Liver (tissue), 9 donors: ENCODE measurements around the gene HS3ST4. TPM values are rescaled to one million over a fixed set of nuclear protein-coding genes. Genes with fewer than 3 reads are reported as not detected.

ENCODE experiments used
- DNase-seq: peaks from one replicate; pipeline ENCODE4 v3.0.0-alpha.2; 2017; ENCODE audit warnings: low spot score
- H3K27ac ChIP-seq, 2 donors: one replicate each; pipeline ENCODE4 v1.7.0; 2013; ENCODE audit warnings: inconsistent platforms in 2 of 2, low read length in 2 of 2, control low read depth in 1 of 2, low read depth in 1 of 2, mild to moderate bottlenecking in 1 of 2
- H3K27me3 ChIP-seq, 4 donors: one replicate each; pipeline versions ENCODE4 v1.6.1 to v1.7.0; 2013; ENCODE audit warnings: low read length in 3 of 4, inconsistent platforms in 1 of 4, mild to moderate bottlenecking in 1 of 4, moderate library complexity in 1 of 4; ENCODE audit not compliant: control insufficient read depth in 4 of 4, insufficient read depth in 4 of 4
- H3K36me3 ChIP-seq, 4 donors: one replicate each; pipeline versions ENCODE4 v1.6.1 to v1.7.0; 2013; ENCODE audit warnings: low read length in 3 of 4, mild to moderate bottlenecking in 3 of 4, low read depth in 1 of 4, moderate library complexity in 1 of 4; ENCODE audit not compliant: control insufficient read depth in 4 of 4, insufficient read depth in 3 of 4
- H3K4me1 ChIP-seq, 4 donors: one replicate each; pipeline versions ENCODE4 v1.6.1 to v1.7.0; 2013; ENCODE audit warnings: low read length in 3 of 4, mild to moderate bottlenecking in 3 of 4, moderate library complexity in 1 of 4; ENCODE audit not compliant: control insufficient read depth in 4 of 4, insufficient read depth in 4 of 4
- H3K4me3 ChIP-seq, 3 donors: one replicate each; pipeline versions ENCODE4 v1.6.1 to v1.7.0; 2013; ENCODE audit warnings: low read length in 3 of 3, control low read depth in 1 of 3, low read depth in 1 of 3, mild to moderate bottlenecking in 1 of 3
- H3K9ac ChIP-seq, 2 donors: one replicate each; pipeline ENCODE4 v1.7.0; 2013; ENCODE audit warnings: low read length in 2 of 2, mild to moderate bottlenecking in 2 of 2, moderate library complexity in 2 of 2, control low read depth in 1 of 2, low read depth in 1 of 2
- H3K9me3 ChIP-seq, 4 donors: one replicate each; pipeline versions ENCODE4 v1.6.1 to v1.7.0; 2013; ENCODE audit warnings: low read length in 3 of 4; ENCODE audit not compliant: control insufficient read depth in 4 of 4
- ATF3 ChIP-seq: IDR thresholded peaks from 2 replicates; pipeline ENCODE4 v1.6.1; 2016; ENCODE audit warnings: antibody characterized with exemption
- CTCF ChIP-seq: fragments of 150-350 bp; IDR thresholded peaks from 2 replicates; pipeline ENCODE4 v1.5.1; 2017; ENCODE audit warnings: improper control_type of control experiment, low read depth, low read length; ENCODE audit not compliant: missing input control
- EGR1 ChIP-seq, 2 donors: IDR thresholded peaks; 2 replicates each; pipeline ENCODE4 v1.6.1; 2016 to 2018; ENCODE audit warnings: antibody characterized with exemption in 2 of 2, low read depth in 2 of 2
- FOXA1 ChIP-seq: IDR thresholded peaks from 2 replicates; pipeline ENCODE4 v1.6.1; 2016; ENCODE audit warnings: antibody characterized with exemption
- FOXA2 ChIP-seq: IDR thresholded peaks from 2 replicates; pipeline ENCODE4 v1.6.1; 2016; ENCODE audit warnings: antibody characterized with exemption
- GABPA ChIP-seq, 2 donors: IDR thresholded peaks in 1 of 2; conservative IDR thresholded peaks in 1 of 2; 2 replicates each; pipeline ENCODE4 v1.6.1; 2016; ENCODE audit warnings: antibody characterized with exemption in 2 of 2, mild to moderate bottlenecking in 1 of 2, moderate library complexity in 1 of 2
- HNF4A ChIP-seq, 2 donors: conservative IDR thresholded peaks; 2 replicates each; pipeline ENCODE4 v1.6.1; 2016; ENCODE audit warnings: antibody characterized with exemption in 2 of 2, mild to moderate bottlenecking in 2 of 2
- HNF4G ChIP-seq: IDR thresholded peaks from 2 replicates; pipeline ENCODE4 v1.6.1; 2016; ENCODE audit warnings: antibody characterized with exemption
- JUND ChIP-seq, 2 donors: IDR thresholded peaks; 2 replicates each; pipeline ENCODE4 v1.6.1; 2016; ENCODE audit warnings: antibody characterized with exemption in 2 of 2
- MAX ChIP-seq: IDR thresholded peaks from 2 replicates; pipeline ENCODE4 v1.6.1; 2016; ENCODE audit warnings: antibody characterized with exemption
- NR2F2 ChIP-seq: IDR thresholded peaks from 2 replicates; pipeline ENCODE4 v1.6.1; 2016; ENCODE audit warnings: antibody characterized with exemption
- RAD21 ChIP-seq, 2 donors: IDR thresholded peaks; 2 replicates each; pipeline ENCODE4 v1.6.1; 2016; ENCODE audit warnings: antibody characterized with exemption in 2 of 2, mild to moderate bottlenecking in 2 of 2
- REST ChIP-seq: IDR thresholded peaks from 2 replicates; pipeline ENCODE4 v1.6.1; 2016; ENCODE audit warnings: antibody characterized with exemption, mild to moderate bottlenecking
- RXRA ChIP-seq, 2 donors: IDR thresholded peaks; 2 replicates each; pipeline ENCODE4 v1.6.1; 2017 to 2018; ENCODE audit warnings: antibody characterized with exemption in 2 of 2, mild to moderate bottlenecking in 1 of 2
- SP1 ChIP-seq: IDR thresholded peaks from 2 replicates; pipeline ENCODE4 v1.6.1; 2018; ENCODE audit warnings: antibody characterized with exemption, mild to moderate bottlenecking
- TAF1 ChIP-seq: conservative IDR thresholded peaks from 2 replicates; pipeline ENCODE4 v1.6.1; 2016; ENCODE audit warnings: antibody characterized with exemption, mild to moderate bottlenecking
- YY1 ChIP-seq: IDR thresholded peaks from 2 replicates; pipeline ENCODE4 v1.6.1; 2016; ENCODE audit warnings: antibody characterized with exemption, mild to moderate bottlenecking
- ZBTB33 ChIP-seq: IDR thresholded peaks from 2 replicates; pipeline ENCODE4 v1.6.1; 2016; ENCODE audit warnings: antibody characterized with exemption
- WGBS: extraction: QIAGEN DNeasy Blood & Tissue Kit; methylation state at CpG from one replicate; pipeline ENCODE4 v1.1.7; 2013; 5-methylcytosine and 5-hydroxymethylcytosine counted together
- polyA plus RNA-seq, 2 donors: library from polyadenylated mRNA; stranded (reverse) in 1 of 2; unstranded in 1 of 2; fragments of 200-250 nt in 1 of 2; fragments of >200 nt in 1 of 2; fragmentation: Nextera tagmentation in 1 of 2; extraction: Ambion mirVana in 1 of 2; gene quantifications; one replicate each; pipeline versions ENCODE4 v1.2.1 to v1.2.3, GENCODE V29; 2013 to 2015
- total RNA-seq, 2 donors: library from RNA; depleted of rRNA; stranded (reverse); fragments of >200 nt; gene quantifications; one replicate each; pipeline ENCODE4 v1.2.3, GENCODE V29; 2014
- donor health status: healthy.
- donor health status: healthy.
- donor health status: healthy.
- donor health status: healthy.
- donor health status: healthy.

Gene HS3ST4
- total and polyA plus RNA-seq, 4 donors: not detected

GRCh38 chr16:25950586-25951281 lies 259.0 kb downstream of the HS3ST4 start:
- no peak overlapping the region for H3K9ac ChIP-seq
- DNase-seq: no peak
- H3K4me1 ChIP-seq: no peaks in the 10 kb centered on the region
- no peak overlapping the region for H3K4me3 ChIP-seq
- no peak for TF ChIP-seq SP1
- TF ChIP-seq TAF1: no peak
- TF ChIP-seq JUND (IDR thresholded peaks at IDR 0.05): no peak
- no peak for TF ChIP-seq RXRA (IDR thresholded peaks at IDR 0.05)
- TF ChIP-seq REST: no peak
- TF ChIP-seq FOXA2: no peak
- TF ChIP-seq FOXA1: no peak
- TF ChIP-seq MAX: no peak
- no peak for TF ChIP-seq RAD21 (IDR thresholded peaks at IDR 0.05)
- TF ChIP-seq NR2F2: no peak
- no peak for TF ChIP-seq HNF4A (conservative IDR thresholded peaks at IDR 0.05)
- H3K27me3 ChIP-seq: peaks cover 0 to 6% (median 0%) of the 10 kb centered on the region in 4 donors
- H3K9me3 ChIP-seq: peaks cover 0 to 3% (median under 1%) of the 10 kb centered on the region in 4 donors
- WGBS: 11% methylated on average over 3 of the region's 3 CpGs
- H3K36me3 ChIP-seq: no peaks in the 10 kb centered on the region
- H3K27ac ChIP-seq: no peak overlapping the region

GRCh38 chr16:25951999-25952398 lies 260.2 kb downstream of the HS3ST4 start:
- H3K27me3 ChIP-seq: peaks cover 0 to 6% (median 0%) of the 10 kb centered on the region in 4 donors
- H3K27ac ChIP-seq: no peak overlapping the region
- peaks cover 0 to 3% (median under 1%) of the 10 kb centered on the region in 4 donors for H3K9me3 ChIP-seq
- no peaks in the 10 kb centered on the region for H3K36me3 ChIP-seq
- TF ChIP-seq JUND (IDR thresholded peaks at IDR 0.05) (no peak), FOXA2 (no peak), SP1 (no peak)
- no peaks in the 10 kb centered on the region for H3K4me1 ChIP-seq
- no peak overlapping the region for H3K4me3 ChIP-seq
- no peak overlapping the region for H3K9ac ChIP-seq
- no peak for DNase-seq
- 78% methylated on average over 1 of the region's 1 CpG for WGBS

- peaks cover 0 to 6% (median 0%) of the 10 kb centered on the region in 4 donors for H3K27me3 ChIP-seq
- TF ChIP-seq TAF1 (no peak), ATF3 (no peak), RAD21 (IDR thresholded peaks at IDR 0.05) (no peak), YY1 (no peak), CTCF (no peak), GABPA (IDR thresholded peaks at IDR 0.05 in 1 of 2, conservative IDR thresholded peaks at IDR 0.05 in 1 of 2) (no peak), EGR1 (IDR thresholded peaks at IDR 0.05; ENCODE audit: low read depth in 2 of 2) (no peak), JUND (IDR thresholded peaks at IDR 0.05) (no peak), FOXA1 (no peak), HNF4G (no peak), MAX (no peak), NR2F2 (no peak), ZBTB33 (no peak), HNF4A (conservative IDR thresholded peaks at IDR 0.05) (no peak), RXRA (IDR thresholded peaks at IDR 0.05) (no peak), SP1 (no peak), FOXA2 (no peak)
- H3K27ac ChIP-seq: no peak overlapping the region
- peaks cover 0 to 3% (median 0%) of the 10 kb centered on the region in 4 donors for H3K9me3 ChIP-seq
- H3K36me3 ChIP-seq: no peaks in the 10 kb centered on the region
- H3K9ac ChIP-seq: no peak overlapping the region
- H3K4me3 ChIP-seq: no peak overlapping the region
- DNase-seq: no peak
- WGBS: 59% methylated on average over 3 of the region's 3 CpGs
- no peaks in the 10 kb centered on the region for H3K4me1 ChIP-seq
Measured at GRCh38 chr16:25952983-25953382, 261.2 kb downstream of the HS3ST4 start.
